Stimulated activated CD4-positive, alpha-beta T cell treated with anti-CD3 and anti-CD28 coated beads, Interleukin-15, amount 100 ng/mL, for 24 hours (primary cell): ENCODE results near the gene DIP2C.
"Not testable (repeated sequence)": the region's sequence is repeated elsewhere in the genome, so short reads cannot be mapped to it uniquely, and the experiment has no call there.

Experiments
- DNase-seq: peaks from one replicate; pipeline ENCODE4 v3.0.0-alpha.2; 2020

The DIP2C gene

DNA sequence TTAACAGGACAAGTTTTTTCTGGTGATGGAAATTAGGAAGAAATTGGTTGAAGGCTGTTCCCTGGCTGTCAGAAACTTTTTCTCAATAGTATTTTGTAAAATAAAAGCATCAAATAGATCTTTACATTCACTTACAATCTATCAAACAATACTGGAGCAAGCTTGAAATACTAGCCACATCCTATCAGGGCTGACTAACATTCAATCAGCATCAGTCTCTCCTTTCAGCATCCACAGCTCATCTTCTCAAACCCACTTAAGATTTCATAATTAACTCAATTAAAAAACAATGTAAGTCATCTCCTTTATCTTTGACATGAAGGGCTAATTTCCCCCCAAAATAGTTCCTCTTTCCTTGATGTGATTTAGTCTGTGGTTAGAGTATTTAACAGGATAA is 80.2 kb downstream of the DIP2C start:
- DNase-seq: no peak

DNA sequence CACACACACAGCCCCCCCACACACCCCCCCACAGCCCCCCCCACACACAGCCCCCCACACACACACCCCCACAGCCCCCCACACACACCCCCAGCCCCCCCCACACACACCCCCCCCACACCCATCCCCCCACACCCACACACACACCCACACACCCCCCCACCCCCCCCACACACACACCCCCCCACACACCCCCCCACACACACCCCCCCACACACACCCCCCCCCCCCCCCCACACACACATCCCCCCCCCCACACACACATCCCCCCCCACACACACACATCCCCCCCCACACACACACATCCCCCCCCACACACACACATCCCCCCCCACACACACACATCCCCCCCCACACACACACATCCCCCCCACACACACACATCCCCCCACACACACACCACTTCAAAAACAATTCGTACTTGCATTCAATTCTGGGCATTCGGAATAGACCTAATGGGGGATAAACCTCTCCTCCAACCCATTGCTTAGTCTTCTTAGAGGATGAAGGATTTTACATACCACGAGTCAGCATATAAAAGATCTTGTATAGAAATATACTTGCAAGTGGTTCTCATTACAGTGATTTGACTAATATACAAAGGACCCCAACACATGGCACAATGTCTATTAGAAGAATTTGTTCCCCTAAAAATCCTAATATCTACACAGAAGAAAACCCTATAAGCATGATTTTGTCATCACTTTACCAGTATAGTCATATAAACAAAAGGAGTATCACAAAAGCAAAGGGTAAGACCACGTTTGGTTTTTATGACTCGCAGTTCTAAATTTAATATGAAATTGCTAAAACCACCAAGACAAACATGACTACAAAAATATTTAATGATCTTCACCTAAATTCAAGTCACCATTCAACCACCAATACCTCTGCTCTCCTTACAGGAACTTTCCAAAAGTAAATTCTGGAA is 80.9 kb downstream of the DIP2C start:
- DNase-seq: no peak

DNA sequence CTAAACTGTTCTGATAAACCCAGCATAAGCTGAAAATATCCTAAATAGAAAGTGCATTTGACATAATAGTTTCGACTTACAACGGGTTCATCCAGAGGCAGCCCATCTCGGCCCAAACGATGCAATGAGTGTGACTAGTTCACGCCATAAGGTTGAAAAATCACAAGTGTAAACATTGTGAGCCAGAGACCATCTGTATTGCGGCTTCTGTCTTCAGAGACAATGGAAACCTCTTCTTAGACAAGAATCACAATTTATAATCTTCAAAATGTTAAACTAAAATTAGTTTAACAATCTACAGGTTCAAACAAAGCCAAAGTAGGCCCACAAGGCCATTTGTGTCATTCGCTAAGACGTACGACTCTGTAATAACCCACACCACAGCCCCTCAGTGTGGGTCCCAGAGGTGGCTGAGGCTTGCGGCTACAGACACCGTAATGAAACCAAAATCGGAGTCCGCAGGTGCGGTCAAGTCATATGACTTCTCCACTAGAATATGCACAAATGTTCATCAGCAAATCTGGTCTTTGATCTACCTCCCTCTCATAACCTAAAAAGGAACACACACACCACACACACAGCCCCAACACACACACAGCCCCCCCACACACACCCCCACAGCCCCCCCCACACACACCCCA is 81.8 kb downstream of the DIP2C start:
- DNase-seq: no peak

DNA sequence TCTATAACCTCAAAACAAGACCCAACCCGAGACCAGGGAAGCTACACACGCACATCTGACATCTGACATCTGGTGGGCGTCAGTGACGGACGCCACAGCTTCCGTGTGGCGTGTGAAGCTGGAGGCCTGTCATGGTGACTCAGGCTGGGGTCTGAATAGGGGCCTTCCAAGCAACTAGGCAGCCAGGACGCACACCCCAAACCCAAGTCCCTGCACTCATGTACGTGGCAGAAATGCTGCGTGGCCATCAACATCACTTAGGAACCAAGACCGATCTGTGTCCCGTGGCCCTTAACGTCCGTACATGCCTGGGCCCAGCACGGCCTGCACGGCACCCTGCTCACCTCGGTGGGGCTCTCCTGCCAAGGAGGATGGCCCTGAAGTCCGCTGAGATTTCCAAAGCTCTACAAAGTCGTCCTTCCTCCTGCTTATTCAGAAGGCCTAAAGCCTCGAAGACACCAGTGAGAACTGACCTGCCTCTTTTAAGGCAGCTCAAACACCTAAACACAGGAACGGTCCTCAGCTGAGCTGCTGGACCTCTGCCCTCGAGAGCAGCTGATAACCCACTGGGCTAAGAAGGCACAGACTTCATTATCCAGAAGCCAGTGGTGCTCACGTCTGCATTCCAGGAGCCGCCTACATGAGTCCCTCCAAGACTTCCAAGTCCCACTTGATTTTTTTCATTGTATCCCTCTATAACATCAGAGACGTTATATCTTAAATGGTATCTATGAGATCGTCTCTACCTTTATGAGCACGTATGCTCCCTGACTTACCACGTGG is 82.5 kb downstream of the DIP2C start:
- no peak for DNase-seq

DNA sequence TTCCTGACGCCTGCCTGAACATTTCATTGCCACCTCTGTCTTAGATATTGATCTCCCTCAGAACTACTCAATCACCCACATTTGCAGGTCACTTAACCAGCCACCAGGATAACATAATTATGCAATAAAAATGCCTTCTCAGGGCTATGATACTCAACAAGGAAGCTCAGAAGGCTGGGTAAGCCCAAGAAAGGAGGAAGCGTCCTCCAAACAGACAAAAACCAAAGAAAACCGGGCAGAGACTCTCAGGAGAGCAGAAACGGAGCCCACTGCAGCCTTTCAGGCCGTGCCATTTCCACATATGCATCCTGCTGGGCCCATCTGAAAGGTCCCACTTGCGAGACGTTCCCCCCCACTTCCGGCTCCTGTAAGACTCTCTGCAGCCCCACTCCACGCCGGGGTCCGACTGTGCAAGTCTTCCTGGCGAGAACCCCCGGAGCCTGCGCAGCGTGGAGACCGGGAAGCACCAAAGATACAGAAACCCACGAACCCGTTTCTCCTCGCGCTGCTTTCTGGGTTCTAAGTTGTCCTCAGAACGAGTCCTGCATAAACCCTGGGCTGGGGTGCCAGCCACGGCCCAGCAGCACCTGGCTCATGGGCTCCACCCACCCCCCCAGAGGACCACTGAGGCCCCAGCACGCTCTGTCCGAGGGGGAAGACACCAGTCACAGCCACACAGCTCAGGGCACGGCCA is 83.7 kb downstream of the DIP2C start:
- no peak for DNase-seq

DNA sequence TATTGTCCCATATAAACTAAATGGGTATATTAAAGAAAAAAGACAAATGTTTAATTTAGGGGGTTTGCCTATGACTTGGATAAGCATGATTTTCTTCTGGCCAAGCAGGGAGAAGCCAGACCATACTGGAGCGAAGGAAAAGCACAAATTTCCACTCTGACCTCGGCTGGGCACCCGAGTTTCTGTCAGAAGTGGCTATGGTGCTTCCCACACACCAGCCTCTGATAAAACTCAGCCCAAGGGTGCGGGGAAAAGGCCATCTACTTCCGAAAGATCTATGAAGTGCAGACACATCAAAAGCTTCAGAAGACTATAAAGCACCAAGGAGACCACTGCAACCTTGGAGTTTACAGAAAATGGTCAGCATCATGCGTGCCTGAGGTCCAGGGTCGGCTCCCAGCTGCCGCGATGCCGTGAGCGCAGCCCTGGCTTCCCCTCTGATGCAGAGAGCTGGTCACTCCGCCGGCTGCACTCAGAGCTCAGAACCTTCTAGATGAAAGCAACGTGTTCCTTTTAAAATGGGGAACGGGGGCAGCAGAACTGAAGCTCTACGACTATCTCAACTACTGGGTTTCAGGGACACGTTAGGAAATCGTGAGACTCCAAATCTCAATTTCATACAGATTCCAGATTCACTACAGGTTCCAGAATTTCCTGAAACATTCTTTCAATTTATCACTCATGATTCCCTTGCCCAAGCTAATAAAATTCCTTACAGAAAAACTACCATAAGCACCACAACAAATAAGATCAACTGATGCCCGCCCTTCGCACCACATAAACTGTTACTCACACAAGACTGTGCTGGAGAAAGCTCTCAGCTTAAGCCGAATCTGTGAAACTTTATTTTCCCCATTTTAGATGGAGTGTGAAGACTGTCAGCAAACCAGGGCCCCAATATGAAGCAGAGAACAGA is 84.5 kb downstream of the DIP2C start:
- no peak for DNase-seq

DNA sequence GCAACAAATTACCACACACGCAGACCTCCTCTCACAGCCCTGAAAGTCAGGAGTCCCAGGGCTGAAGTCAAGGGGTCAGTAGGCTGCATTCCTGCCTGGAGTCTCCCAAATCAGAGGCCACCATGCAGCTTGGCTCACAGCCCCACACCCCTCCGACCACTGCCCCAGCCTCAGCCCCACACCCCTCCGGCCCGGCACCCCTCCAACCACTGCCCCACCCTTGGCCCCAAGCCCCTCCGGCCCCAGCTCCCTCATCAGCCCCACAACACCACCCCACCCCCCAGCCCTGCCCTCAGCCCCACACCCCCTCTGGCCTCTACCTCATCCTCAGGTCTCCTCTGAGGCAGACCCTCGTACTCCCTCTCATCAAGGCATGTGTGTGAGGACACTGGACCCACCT is 85.7 kb downstream of the DIP2C start:
- DNase-seq: no peak

DNA sequence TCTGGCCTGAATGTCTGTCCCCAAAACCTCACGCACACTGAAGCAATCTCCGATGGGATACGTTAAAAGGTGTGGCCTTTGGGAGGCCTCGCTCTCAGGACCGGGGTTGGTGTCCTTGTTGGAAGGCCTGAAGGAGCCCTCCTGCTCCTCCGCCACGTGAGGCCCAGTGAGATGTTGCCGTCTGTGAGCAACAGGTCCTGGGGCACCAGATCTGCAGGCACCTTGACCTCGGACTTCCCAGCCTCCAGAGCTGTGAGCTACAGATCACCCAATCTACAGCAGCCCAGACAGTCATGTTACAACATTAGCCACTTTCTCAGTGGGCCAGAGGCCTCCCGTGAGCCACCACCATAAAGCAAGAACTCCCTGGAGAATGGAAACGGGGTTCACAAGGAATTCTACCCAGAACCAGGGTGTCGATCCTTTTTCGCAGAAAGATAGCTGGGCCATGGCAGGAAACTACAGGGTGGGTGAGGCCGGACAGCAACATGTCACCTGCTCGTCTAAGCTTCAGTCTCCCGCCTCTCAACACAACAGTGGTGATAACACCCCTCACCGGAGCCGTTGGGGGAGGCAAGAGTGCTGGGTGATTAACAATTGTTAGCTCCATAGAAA is 87.0 kb downstream of the DIP2C start:
- no peak for DNase-seq

DNA sequence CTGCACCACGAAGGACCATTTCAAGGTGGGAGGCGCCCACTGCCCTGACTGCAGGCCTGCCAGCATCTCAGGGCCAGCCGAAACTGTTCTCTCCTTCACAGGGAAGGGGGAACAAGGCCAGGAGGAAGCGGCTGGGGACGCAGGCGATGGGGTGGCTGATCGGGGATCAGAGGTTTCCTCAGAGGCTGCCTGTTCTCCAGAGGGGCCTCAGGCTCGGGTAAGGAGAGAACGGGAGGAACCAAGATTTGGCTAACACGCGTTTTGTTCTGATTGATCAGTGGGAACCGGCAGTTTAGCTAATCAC is 87.9 kb downstream of the DIP2C start:
- no peak for DNase-seq

DNA sequence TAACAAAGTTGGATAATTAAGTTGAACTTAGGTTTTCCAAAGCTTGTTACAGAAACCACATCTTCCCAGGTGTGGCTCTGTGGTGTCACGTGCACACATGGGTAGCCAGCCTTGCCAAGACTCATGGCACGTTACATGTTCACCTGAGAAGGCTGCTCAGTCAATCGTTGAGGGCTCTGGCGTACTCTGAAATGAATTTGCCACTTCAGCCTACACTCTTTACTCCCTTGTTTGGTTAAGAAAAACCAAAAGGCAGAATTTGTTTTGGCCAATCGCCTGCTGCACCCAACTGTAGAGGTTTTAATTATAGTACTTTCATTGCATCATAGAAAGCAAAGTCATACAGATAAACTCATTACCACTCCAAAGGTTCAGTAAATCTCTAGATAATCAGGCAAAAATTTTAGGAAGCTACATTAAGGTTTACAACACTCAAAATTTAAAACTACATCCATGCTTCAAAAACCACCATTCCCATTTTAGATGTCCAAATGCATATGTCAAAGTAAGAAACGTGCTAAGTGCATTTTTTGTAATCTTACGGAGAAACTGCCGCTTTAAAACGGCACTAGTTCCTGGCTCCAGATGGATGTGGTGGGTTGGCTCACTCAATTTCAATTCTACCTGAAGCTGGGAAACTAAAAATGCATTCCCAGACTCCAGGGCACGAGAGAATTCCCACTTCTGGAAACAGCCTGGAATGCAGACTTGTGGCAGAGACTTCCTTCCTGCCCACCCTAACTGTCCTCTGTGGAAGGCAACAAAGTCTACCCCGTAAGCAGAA is 88.4 kb downstream of the DIP2C start:
- DNase-seq: no peak

DNA sequence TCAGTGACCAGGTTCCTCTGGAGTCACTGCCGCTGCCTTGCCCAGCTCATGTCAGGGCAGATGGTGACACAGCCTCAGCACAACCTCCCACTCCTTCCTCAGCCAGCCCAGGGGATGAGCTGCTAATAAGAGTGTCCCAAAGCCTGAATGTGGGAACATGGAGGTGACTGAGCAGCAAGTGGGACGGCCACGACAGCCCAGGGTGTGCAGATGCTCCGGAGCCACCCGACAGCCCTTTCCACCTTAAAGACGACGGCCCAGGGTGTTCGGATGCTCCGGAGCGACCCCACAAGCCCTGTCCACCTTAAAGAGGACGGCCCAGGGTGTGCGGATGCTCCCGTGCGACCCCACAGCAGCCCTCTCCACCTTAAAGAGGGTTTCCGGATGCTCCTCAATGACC is 89.2 kb downstream of the DIP2C start:
- no peak for DNase-seq

DNA sequence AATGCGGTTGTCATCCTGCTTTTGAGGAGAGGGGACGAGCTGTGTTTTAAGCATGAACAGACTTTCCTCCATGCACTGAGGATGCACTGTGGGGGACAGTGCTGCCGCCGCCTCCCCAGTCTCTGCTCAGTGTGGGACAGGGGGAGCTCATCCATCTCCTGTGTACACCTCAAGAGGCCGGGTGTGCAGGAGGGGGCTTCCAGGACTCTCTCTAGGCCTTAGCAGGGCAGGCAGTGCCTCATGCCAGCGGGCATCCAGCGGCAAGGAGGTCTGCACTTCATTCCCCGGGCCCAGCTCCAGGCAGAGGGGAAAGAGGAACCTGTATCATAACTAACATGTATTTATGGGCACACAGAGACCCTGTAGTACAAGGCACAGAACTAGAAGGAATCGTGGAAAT is 89.7 kb downstream of the DIP2C start:
- DNase-seq: no peak

DNA sequence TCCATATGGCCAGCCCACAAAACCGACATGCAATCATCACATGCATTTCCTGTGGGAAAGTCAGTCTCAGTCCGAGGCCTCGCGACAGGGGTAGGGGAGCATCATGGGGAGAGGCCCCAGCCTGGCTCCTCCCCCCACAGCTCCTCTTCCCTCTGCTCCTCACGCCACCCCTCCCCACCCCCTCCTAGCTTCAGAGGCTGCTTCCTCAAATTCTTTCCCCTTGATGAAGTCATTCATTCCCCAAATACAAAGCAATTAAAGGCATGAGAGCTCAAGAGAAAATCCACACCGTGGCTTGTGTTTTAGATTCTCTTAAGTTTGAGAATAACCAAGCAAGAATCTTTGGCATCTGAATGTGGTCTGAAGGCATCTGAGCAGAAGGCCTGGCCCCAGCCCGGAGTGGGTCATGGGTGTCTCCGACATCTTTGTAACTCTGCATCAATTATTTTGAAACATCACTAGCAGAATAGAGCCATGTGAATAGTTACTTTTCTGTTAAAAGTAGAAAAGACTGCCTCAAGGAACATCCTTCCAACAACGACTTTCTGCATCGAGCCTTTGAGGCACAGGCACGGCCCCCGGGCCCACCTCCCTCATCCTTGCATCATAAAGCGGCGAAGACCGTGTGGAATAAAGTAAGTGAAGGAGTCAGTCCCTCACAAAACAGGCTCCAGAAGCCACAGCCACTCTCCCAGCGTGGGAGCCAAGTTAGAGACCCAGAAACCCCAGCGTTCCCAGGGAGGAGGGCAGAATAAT is 90.9 kb downstream of the DIP2C start:
- DNase-seq: no peak

DNA sequence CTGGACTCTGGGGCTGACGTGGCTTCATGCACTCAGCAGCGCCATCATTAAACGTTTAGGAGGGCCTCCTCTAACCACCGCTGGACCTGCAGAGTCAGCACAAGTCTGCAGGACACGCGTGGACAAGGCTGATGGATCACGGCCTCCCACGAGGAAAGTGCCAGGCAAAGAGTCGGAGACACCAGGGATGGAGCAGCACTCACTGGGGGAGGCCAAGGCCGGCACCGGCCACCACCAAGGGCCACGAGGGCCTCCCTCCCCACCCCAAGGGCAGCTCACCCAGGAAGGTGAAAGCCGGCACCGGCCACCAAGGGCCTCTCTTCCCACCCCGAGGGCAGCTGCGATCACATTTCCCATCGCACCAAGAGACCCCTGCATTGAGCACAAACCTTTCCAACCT is 91.5 kb downstream of the DIP2C start:
- DNase-seq: no peak

DNA sequence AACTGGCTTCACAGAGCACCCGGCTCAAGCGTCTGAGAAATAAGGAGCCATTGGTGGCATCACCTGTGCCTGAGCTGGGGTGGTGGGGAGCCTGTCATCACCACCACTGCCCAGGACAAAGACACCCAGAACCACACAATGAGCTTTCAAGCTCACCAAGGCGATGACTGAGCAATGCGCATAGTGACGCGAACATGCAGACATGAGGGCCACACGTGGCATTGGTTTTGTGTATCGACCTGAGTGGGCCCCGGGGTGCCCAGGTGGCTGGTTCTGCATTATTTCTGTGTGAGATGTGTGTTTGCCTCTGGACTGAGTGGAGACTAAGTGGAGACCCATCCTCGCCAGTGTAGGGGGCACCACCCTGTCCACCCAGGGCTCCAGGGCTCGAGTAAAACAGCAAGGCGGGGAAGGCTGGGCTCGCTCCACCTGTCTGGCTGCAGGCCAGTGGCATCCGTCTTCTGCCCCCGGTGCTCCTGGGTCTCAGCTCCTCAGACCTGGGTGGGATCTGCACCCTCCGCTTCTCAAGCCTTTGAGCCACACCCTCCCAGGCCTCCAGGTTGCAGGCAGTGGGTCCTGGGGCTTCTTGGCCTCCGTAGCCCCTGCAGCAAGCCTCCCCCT is 92.6 kb downstream of the DIP2C start:
- no peak for DNase-seq

DNA sequence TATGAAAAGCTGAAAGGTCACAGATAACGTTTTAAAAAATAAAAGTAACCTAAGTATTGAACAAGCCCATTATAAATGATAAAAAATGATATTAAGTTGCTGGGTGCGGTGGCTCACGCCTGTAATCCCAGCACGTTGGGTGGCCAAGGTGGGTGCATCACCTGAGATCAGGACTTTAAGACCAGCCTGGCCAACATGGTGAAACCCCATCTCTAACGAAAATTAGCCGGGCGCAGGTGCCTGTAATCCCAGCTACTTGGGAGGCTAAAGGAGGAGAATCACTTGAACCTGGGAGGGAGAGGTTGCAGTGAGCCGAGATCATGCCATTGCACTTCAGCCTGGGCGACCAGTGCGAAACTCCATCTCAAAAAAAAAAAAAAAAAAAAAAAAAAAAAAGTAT is 93.3 kb downstream of the DIP2C start:
- not testable (repeated sequence) for DNase-seq

DNA sequence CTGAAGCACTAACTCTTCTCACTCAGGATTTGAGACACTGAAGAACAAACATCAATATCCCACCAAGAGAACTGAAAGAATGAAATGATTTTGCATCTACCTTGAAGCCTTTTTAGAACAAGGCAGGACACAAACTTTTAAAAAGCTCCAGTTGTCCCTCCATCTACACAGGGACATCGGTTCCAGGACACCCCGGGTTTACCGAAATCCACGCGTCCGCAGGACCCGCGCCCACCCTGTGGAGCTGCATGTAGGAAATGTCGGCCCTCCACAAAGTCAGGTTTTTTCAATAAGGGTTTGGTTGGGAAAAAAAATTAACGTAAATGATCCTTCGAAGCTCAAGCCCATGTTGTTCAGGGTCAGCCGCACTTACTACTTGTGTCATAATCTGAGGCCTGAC is 94.0 kb downstream of the DIP2C start:
- no peak for DNase-seq

DNA sequence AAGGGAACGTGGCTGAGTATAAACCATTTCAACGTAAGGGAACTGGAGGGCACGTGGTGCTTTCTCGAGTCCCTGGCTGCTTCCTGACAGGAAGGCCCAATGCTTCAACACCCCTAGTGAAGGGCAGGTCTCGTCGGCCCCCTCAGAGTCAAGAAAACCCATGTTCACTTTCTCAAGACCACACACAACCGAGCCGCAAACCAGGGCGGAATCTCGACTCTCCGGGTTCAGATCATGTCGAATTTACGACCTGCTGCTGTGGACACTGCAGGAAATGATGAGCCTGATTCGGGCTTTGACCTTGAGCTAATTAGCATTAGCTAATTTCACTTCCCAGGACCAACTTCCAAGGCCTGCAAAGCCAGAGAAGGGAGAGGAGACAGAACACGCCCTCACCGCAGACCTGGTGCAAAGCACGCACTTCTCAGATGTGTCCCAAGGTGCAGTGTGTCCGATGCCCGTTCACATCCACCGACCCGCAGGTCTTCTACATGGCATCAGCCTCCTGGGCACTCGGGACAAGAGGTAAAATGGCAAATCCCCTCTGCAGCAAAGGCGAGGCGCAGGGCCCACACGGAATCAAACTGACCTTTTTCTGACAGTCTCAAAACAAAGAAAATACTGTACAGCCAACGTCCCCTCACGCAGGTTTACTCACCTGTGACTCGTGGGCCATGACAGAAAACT is 94.7 kb downstream of the DIP2C start:
- DNase-seq: no peak

DNA sequence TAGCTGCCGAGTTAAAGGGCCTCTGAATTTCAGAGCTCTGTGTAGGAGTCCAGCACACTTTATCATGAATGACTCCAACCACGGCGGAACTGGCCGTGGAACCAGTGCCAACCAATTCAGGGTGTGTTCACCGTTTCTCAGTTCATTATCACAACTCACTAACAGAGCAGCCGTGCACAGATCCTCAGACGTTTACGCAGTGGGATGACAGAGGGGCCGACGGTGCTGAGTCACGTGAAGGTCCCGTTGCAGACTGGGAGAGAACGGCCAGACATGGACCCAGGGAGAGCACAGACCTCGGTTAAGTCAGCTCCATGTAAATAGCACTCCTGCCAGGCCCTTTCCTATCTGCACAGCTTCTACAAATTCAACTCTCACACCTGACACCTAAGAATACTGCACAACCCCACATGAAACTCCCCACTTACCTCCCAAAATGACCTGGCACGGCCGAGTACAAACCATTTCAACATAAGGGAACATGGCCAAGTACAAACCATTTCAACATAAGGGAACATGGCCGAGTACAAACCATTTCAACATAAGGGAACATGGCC is 95.5 kb downstream of the DIP2C start:
- DNase-seq: no peak
